SK-N-SH treated with all-trans-retinoic acid at 6 μM for 48 hours (cell line): ENCODE measurements around the gene CCDC85C.

Experiments used
- CSRNP3 ChIP-seq: fragments of 250-450 bp; sonication (Bioruptor Pico); IDR thresholded peaks from 2 replicates; pipeline ENCODE4 v1.5.1; 2021; ENCODE audit warnings: mild to moderate bottlenecking, moderate library complexity
- PATZ1 ChIP-seq: fragments of 250-450 bp; sonication (Bioruptor Pico); IDR thresholded peaks from 2 replicates; pipeline ENCODE4 v1.8.0; 2020; ENCODE audit warnings: mild to moderate bottlenecking, moderate library complexity, borderline replicate concordance
- POU6F1 ChIP-seq: fragments of 250-450 bp; sonication (Bioruptor Pico); IDR thresholded peaks from 2 replicates; pipeline ENCODE4 v1.8.0; 2021; ENCODE audit warnings: low read depth, mild to moderate bottlenecking, moderate library complexity, borderline replicate concordance
- PPARA ChIP-seq: fragments of 250-450 bp; sonication (Bioruptor Pico); IDR thresholded peaks from 2 replicates; pipeline ENCODE4 v1.5.0; 2020; ENCODE audit warnings: mild to moderate bottlenecking, borderline replicate concordance
- ZNF70 ChIP-seq: fragments of 450-650 bp; formaldehyde crosslinking; IDR thresholded peaks from 2 replicates; pipeline ENCODE4 v1.5.0; 2020; ENCODE audit warnings: mild to moderate bottlenecking, moderate library complexity

GRCh38 chr14:99541211-99541610 lies 62.8 kb downstream of the CCDC85C start:
- TF ChIP-seq PPARA (CRISPR knock-in tag) (no peak), POU6F1 (no peak), CSRNP3 (CRISPR knock-in tag) (no peak), ZNF70 (CRISPR knock-in tag) (no peak), PATZ1 (CRISPR knock-in tag) (no peak)
